ENCODE data around the gene IQSEC2.

Gene IQSEC2

GRCh38 chrX:53244610-53245009, 36.8 kb downstream of the IQSEC2 start:
- no peak for DNase-seq (ENCODE audit: low read depth in 2 of 2)

GRCh38 chrX:53242310-53242709, 39.1 kb downstream of the IQSEC2 start:
- DNase-seq (ENCODE audit: low read depth in 2 of 2) = no peak

- no peak for DNase-seq (ENCODE audit: low read depth in 2 of 2)
These were observed 39.8 kb downstream of the IQSEC2 start for GRCh38 chrX:53241558-53241957.

GRCh38 chrX:53239474-53239873, 41.9 kb downstream of the IQSEC2 start:
- DNase-seq (ENCODE audit: low read depth in 2 of 2) = no peak

GRCh38 chrX:53237056-53237455, 44.3 kb downstream of the IQSEC2 start:
- DNase-seq (ENCODE audit: low read depth in 2 of 2) = no peak

GRCh38 chrX:53236025-53236679, 45.2 kb downstream of the IQSEC2 start:
- DNase-seq (ENCODE audit: low read depth in 2 of 2) = no peak

- no peak for DNase-seq (ENCODE audit: low read depth in 2 of 2)
These were observed 45.8 kb downstream of the IQSEC2 start for GRCh38 chrX:53235566-53235965.

GRCh38 chrX:53234484-53234883, 46.9 kb downstream of the IQSEC2 start:
- DNase-seq (ENCODE audit: low read depth in 2 of 2) = no peak

- no peak for DNase-seq (ENCODE audit: low read depth in 2 of 2)
These were observed 47.8 kb downstream of the IQSEC2 start for GRCh38 chrX:53233536-53233935.

- no peak for DNase-seq (ENCODE audit: low read depth in 2 of 2)
These were observed 51.3 kb downstream of the IQSEC2 start for GRCh38 chrX:53230116-53230515.

GRCh38 chrX:53227224-53227765, 54.1 kb downstream of the IQSEC2 start:
- no peak for DNase-seq (ENCODE audit: low read depth in 2 of 2)

GRCh38 chrX:53224860-53225797, 56.3 kb downstream of the IQSEC2 start, which contains the start of gene KDM5C:
Gene KDM5C, minus strand, starts transcription at chrX:53225207. Its CDS starts 318 bp downstream, at chrX:53224889.
- peak; percentile 63 to 68 for DNase-seq (ENCODE audit: low read depth in 2 of 2)

- DNase-seq (ENCODE audit: low read depth in 2 of 2) = no peak
These were observed 57.2 kb downstream of the IQSEC2 start for GRCh38 chrX:53223955-53224859.

- no peak for DNase-seq (ENCODE audit: low read depth in 2 of 2)
These were observed 58.2 kb downstream of the IQSEC2 start for GRCh38 chrX:53223068-53223693.
